ENCODE data around the gene VPS13D.
"Not testable (repeated sequence)": the region's sequence is repeated elsewhere in the genome, so short reads cannot be mapped to it uniquely, and the experiment has no call there.

The VPS13D gene

GRCh38 chr1:12372180-12372579 lies 142.3 kb downstream of the VPS13D start:
- DNase-seq = no peak

GRCh38 chr1:12372761-12373160 lies 142.9 kb downstream of the VPS13D start:
- DNase-seq = no peak

GRCh38 chr1:12375133-12375829 lies 145.5 kb downstream of the VPS13D start:
- DNase-seq = no peak

- no peak for DNase-seq
Measured at GRCh38 chr1:12376236-12377045, 146.6 kb downstream of the VPS13D start.

GRCh38 chr1:12380326-12381249 lies 150.8 kb downstream of the VPS13D start:
- DNase-seq = no peak

GRCh38 chr1:12383001-12383400 lies 153.2 kb downstream of the VPS13D start:
- DNase-seq = no peak

GRCh38 chr1:12383786-12384185 lies 154.0 kb downstream of the VPS13D start:
- DNase-seq = no peak

- DNase-seq = peak; percentile 56
Measured at GRCh38 chr1:12384836-12385456, 155.1 kb downstream of the VPS13D start.

GRCh38 chr1:12386130-12386529 lies 156.3 kb downstream of the VPS13D start:
- peak; percentile 55 for DNase-seq

- DNase-seq = no peak
Measured at GRCh38 chr1:12387641-12388040, 157.8 kb downstream of the VPS13D start.

GRCh38 chr1:12390296-12390695 lies 160.5 kb downstream of the VPS13D start:
- DNase-seq = not testable (repeated sequence)

- no peak for DNase-seq
Measured at GRCh38 chr1:12397462-12398450, 167.9 kb downstream of the VPS13D start.

- DNase-seq = no peak
Measured at GRCh38 chr1:12398479-12398878, 168.6 kb downstream of the VPS13D start.

GRCh38 chr1:12400027-12400693 lies 170.3 kb downstream of the VPS13D start:
- no peak for DNase-seq

- DNase-seq = no peak
Measured at GRCh38 chr1:12402159-12402673, 172.4 kb downstream of the VPS13D start.

- DNase-seq = no peak
Measured at GRCh38 chr1:12402842-12403241, 173.0 kb downstream of the VPS13D start.

- no peak for DNase-seq
Measured at GRCh38 chr1:12404918-12405317, 175.1 kb downstream of the VPS13D start.

GRCh38 chr1:12405325-12406210 lies 175.7 kb downstream of the VPS13D start:
- DNase-seq = peak; percentile 7

- no peak for DNase-seq
Measured at GRCh38 chr1:12406211-12407021, 176.6 kb downstream of the VPS13D start.
